K562 (cell line): ENCODE results near the gene GET4. TPM values are rescaled to one million over a fixed set of nuclear protein-coding genes. Genes with fewer than 3 reads are reported as not detected.

Experiments used
- ATAC-seq: fragments of 200-7000 bp; cut with Tn5 transposase; 3 replicates; pipeline ENCODE4 v1.9.1; 2020; ENCODE audit warnings: moderate library complexity
- BruUV-seq: library from RNA; stranded (reverse); fragments of 400-500 nt; replicated peaks from 2 replicates; lab custom pipeline; 2021; lab: Mats Ljungman, UMichigan
- CTCF ChIA-PET: fragments of 300-600 bp; formaldehyde crosslinking; extraction: SDS; loops from one replicate; lab custom pipeline; 2021; ENCODE audit warnings: low intra/inter-chr PET ratio; lab: Yijun Ruan, JAX
- POLR2A ChIA-PET: fragments of 300-600, 350-650 bp; sonication (Branson Sonifier 250); formaldehyde crosslinking; extraction: SDS; loops from one replicate; lab custom pipeline; 2021; ENCODE audit warnings: antibody characterized with exemption, inconsistent platforms; lab: Yijun Ruan, JAX
- DNase-seq, 4 experiments: peaks; one replicate each; pipeline versions ENCODE4 v3.0.0 to v3.0.0-alpha.2; 2011 to 2018; ENCODE audit warnings: low spot score in 3 of 4, mixed read lengths in 3 of 4; ENCODE audit errors: extremely low read depth in 1 of 4
- FAIRE-seq: peaks from 2 replicates; lab custom pipeline; 2011; peaks lifted over from hg19 to GRCh38; lab: Jason Lieb, UNC
- H2AFZ ChIP-seq: 2 replicates; pipeline ENCODE4 v1.6.0; 2011; ENCODE audit warnings: low read depth, low read length, control low read depth, inconsistent platforms
- H3K27ac ChIP-seq: fragments of 200-600 bp; 3 replicates; pipeline ENCODE4 v1.8.0; 2011; ENCODE audit warnings: low read depth, mild to moderate bottlenecking, control low read depth, inconsistent platforms, low read length, moderate library complexity, mixed read lengths; ENCODE audit errors: extremely low read depth
- H3K27me3 ChIP-seq, 2 experiments: fragments of 300-600 bp in 1 of 2; 2 replicates in 1 of 2; 3 replicates in 1 of 2; pipeline versions ENCODE4 v1.6.0 to v1.8.0; 2011; ENCODE audit warnings: inconsistent platforms in 2 of 2, low read length in 2 of 2, mild to moderate bottlenecking in 1 of 2, mixed read lengths in 1 of 2, moderate library complexity in 1 of 2; ENCODE audit not compliant: control insufficient read depth in 2 of 2, insufficient read depth in 2 of 2
- H3K36me3 ChIP-seq: fragments of 300-600 bp; 3 replicates; pipeline ENCODE4 v1.8.0; 2011; ENCODE audit warnings: mild to moderate bottlenecking, low read length, inconsistent platforms; ENCODE audit not compliant: control insufficient read depth, insufficient read depth
- H3K4me1 ChIP-seq, 2 experiments: fragments of 200-600 bp in 1 of 2; replicated peaks in 1 of 2; 2 replicates in 1 of 2; 3 replicates in 1 of 2; pipeline versions ENCODE4 v1.5.1 to v1.8.0; 2011; ENCODE audit warnings: inconsistent platforms in 2 of 2, low read length in 2 of 2, mild to moderate bottlenecking in 1 of 2, mixed read lengths in 1 of 2, moderate library complexity in 1 of 2; ENCODE audit not compliant: control insufficient read depth in 2 of 2, insufficient read depth in 2 of 2
- H3K4me2 ChIP-seq: 2 replicates; pipeline ENCODE4 v1.6.1; 2011; ENCODE audit warnings: low read length, control low read depth, inconsistent platforms, mixed read lengths; ENCODE audit not compliant: insufficient read depth
- H3K4me3 ChIP-seq: fragments of 200-600 bp; sonication (generic), shearing (Covaris generic); 2 replicates; pipeline ENCODE4 v1.5.1; 2016; ENCODE audit warnings: control low read depth, inconsistent platforms
- H3K79me2 ChIP-seq: fragments of 200-600 bp; 3 replicates; pipeline ENCODE4 v1.8.0; 2011; ENCODE audit warnings: low read length, inconsistent platforms; ENCODE audit not compliant: control insufficient read depth, insufficient read depth
- H3K9ac ChIP-seq, 2 experiments: 2 replicates each; pipeline versions ENCODE4 v1.6.0 to v1.6.1; 2011; ENCODE audit warnings: low read depth in 2 of 2, low read length in 2 of 2, control low read depth in 1 of 2, inconsistent platforms in 1 of 2, mild to moderate bottlenecking in 1 of 2, mixed read lengths in 1 of 2; ENCODE audit not compliant: insufficient read depth in 1 of 2
- H3K9me1 ChIP-seq: one replicate; pipeline ENCODE4 v1.6.0; 2011; ENCODE audit warnings: inconsistent platforms, mild to moderate bottlenecking, low read length, moderate library complexity; ENCODE audit not compliant: control insufficient read depth, insufficient read depth
- H3K9me3 ChIP-seq: replicated peaks from 2 replicates; pipeline ENCODE4 v1.5.1; 2011; ENCODE audit warnings: low read depth, low read length, inconsistent platforms; ENCODE audit not compliant: control insufficient read depth, insufficient read depth
- H4K20me1 ChIP-seq: replicated peaks from 2 replicates; pipeline ENCODE4 v1.6.1; 2011; ENCODE audit warnings: low read length, inconsistent platforms, mixed read lengths; ENCODE audit not compliant: control insufficient read depth, insufficient read depth
- FUS ChIP-seq: fragments of 200-400 bp; formaldehyde crosslinking; optimal IDR thresholded peaks from 2 replicates; pipeline ENCODE3; 2017; ENCODE audit warnings: low read depth, low read length
- ILK ChIP-seq: fragments of 450-650 bp; IDR thresholded peaks from 2 replicates; pipeline ENCODE4 v1.6.1; 2016; ENCODE audit warnings: missing genetic modification characterization, low read depth, mild to moderate bottlenecking, missing compliant biosample characterization, moderate library complexity, borderline replicate concordance
- STAT5B ChIP-seq: fragments of 250-450 bp; sonication (Bioruptor Pico); IDR thresholded peaks from 2 replicates; pipeline ENCODE4 v1.8.0; 2021; ENCODE audit warnings: mild to moderate bottlenecking, inconsistent platforms
- WGBS: fragments of 100-300 bp; shearing (Covaris generic); methylation state at CpG from one replicate; pipeline ENCODE4 v1.1.6; 2016; ENCODE audit warnings: low coverage, mixed read lengths; ENCODE audit not compliant: insufficient coverage; ENCODE audit errors: missing lambda C conversion rate; 5-methylcytosine and 5-hydroxymethylcytosine counted together
- in situ Hi-C: fragments of 300-500 bp; cut with MboI; formaldehyde crosslinking; loops from 4 replicates; pipeline ENCODE4 v1.15.0; 2018; ENCODE audit warnings: inconsistent platforms, mixed read lengths
- intact Hi-C: fragments of 100-400 bp; cut with micrococcal nuclease; formaldehyde crosslinking; loops from 2 replicates; pipeline ENCODE4 v1.14.2; 2022
- polyA plus RNA-seq, 8 experiments: library from polyadenylated mRNA; depleted of rRNA in 4 of 8; stranded (reverse) in 5 of 8; unstranded in 3 of 8; fragments of >200 nt; fragmentation: Nextera tagmentation in 2 of 8; fragmentation: Illumina TruSeq in 1 of 8; extraction: Ambion mirVana in 2 of 8; extraction: Trizol in 1 of 8; gene quantifications; 2 replicates each; pipeline versions ENCODE4 v1.2.1 to v1.2.3, GENCODE V29; 2011 to 2014; ENCODE audit warnings: inconsistent platforms in 1 of 8, missing spikeins in 1 of 8
- total RNA-seq, 7 experiments: library from RNA; depleted of rRNA in 6 of 7; stranded (reverse); fragments of >200 nt in 6 of 7; fragmentation: Illumina TruSeq in 2 of 7; extraction: Trizol in 2 of 7; gene quantifications; 2 replicates each; pipeline versions ENCODE4 v1.2.1 to v1.2.3, GENCODE V29; 2011 to 2021; ENCODE audit warnings: low replicate concordance in 1 of 7
- TF ChIP-seq, protein P1 (sequence below): fragments of 450-650 bp; IDR thresholded peaks from 2 replicates; pipeline ENCODE4 v1.7.1; 2018; ENCODE audit warnings: mild to moderate bottlenecking, low read depth; ENCODE audit not compliant: partially characterized antibody

GET4 gene
- total and polyA plus RNA-seq, 9 of the 15 experiments (the other 6 are each of a cell fraction or from before 2014, with no cell fraction given) = 0.99 to 122 (median 40.4) TPM

DNA sequence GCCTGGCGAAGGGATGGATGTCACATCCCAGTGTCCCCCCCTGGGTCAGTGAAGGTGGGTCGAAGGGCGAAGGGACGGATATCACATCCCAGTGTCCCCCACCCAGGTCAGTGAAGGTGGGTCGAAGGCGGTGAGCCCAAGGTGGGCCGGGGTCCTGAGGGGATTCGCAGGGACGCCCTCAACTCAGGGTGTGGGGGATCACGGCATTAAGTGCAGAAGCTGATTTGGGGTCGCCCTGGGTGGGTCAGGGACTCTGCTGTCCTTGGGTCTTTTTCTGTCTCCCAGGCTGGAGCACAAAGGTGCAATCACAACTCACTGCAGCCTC is 56.3 kb downstream of the GET4 start:
- TF ChIP-seq STAT5B (CRISPR knock-in tag) (no peak), ILK (tag) (no peak), FUS (no peak)
- TF ChIP-seq, protein P1, sequence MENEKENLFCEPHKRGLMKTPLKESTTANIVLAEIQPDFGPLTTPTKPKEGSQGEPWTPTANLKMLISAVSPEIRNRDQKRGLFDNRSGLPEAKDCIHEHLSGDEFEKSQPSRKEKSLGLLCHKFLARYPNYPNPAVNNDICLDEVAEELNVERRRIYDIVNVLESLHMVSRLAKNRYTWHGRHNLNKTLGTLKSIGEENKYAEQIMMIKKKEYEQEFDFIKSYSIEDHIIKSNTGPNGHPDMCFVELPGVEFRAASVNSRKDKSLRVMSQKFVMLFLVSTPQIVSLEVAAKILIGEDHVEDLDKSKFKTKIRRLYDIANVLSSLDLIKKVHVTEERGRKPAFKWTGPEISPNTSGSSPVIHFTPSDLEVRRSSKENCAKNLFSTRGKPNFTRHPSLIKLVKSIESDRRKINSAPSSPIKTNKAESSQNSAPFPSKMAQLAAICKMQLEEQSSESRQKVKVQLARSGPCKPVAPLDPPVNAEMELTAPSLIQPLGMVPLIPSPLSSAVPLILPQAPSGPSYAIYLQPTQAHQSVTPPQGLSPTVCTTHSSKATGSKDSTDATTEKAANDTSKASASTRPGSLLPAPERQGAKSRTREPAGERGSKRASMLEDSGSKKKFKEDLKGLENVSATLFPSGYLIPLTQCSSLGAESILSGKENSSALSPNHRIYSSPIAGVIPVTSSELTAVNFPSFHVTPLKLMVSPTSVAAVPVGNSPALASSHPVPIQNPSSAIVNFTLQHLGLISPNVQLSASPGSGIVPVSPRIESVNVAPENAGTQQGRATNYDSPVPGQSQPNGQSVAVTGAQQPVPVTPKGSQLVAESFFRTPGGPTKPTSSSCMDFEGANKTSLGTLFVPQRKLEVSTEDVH = no peak
- CTCF ChIA-PET = no interaction called here

More for the DNA sequence above, 56.3 kb downstream of the GET4 start:
- ATAC-seq = no peak
- Histone ChIP-seq H3K4me1 (peaks cover 0 to 23% of the 10 kb centered on the region in 2 experiments; a peak in 3 of 5 replicates), H3K9ac (no peak overlapping the region), H3K9me3 (no peaks in the 10 kb centered on the region), H3K27ac (no peak overlapping the region), H2AFZ (no peak overlapping the region), H3K4me3 (no peak overlapping the region), H3K9me1 (no peaks in the 10 kb centered on the region), H4K20me1 (0 out of 2 replicates have a peak, but pooled peaks cover 4% of the 10 kb centered on the region), H3K4me2 (no peak overlapping the region), H3K27me3 (peaks cover 2 to 38% of the 10 kb centered on the region in 2 experiments; a peak in 3 of 5 replicates), H3K79me2 (no peaks in the 10 kb centered on the region), H3K36me3 (no peaks in the 10 kb centered on the region)
- 15% methylated on average over 11 of the region's 11 CpGs for WGBS
- intact Hi-C loops = no loop called here
- in situ Hi-C loops = no loop called here
- POLR2A ChIA-PET = no interaction called here
- DNase-seq = no peak
- FAIRE-seq = no peak
- no TSS peak for BruUV-seq
